GM12801 (cell line): ENCODE results near the gene GALNT18.

Experiments used
- TF ChIP-seq, protein P1 (sequence below): IDR thresholded peaks from one replicate; pipeline ENCODE4 v1.5.1; 2011; ENCODE audit warnings: control low read depth; ENCODE audit not compliant: insufficient read length; ENCODE audit errors: extremely low read depth

GALNT18 gene

DNA sequence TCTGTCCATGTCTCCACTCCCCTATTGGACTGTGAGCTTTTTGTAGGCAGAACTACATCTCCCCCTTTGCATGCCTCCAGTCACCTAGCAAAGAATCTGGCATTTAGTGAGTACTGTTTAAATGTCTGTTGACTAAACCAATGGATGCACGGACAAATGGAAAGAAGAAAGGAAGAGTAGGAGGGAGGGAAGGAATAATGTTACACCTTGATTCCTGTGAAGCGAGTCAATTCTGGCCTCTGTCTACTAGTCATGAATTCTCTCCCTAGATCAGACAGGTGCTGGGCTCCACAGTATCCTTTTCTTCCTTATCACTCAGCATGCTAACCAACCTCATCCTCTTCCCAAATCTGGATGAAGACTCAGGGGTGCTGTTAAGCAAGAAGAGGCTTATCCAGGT, 33.6 kb downstream of the GALNT18 start:
- TF ChIP-seq, protein P1, sequence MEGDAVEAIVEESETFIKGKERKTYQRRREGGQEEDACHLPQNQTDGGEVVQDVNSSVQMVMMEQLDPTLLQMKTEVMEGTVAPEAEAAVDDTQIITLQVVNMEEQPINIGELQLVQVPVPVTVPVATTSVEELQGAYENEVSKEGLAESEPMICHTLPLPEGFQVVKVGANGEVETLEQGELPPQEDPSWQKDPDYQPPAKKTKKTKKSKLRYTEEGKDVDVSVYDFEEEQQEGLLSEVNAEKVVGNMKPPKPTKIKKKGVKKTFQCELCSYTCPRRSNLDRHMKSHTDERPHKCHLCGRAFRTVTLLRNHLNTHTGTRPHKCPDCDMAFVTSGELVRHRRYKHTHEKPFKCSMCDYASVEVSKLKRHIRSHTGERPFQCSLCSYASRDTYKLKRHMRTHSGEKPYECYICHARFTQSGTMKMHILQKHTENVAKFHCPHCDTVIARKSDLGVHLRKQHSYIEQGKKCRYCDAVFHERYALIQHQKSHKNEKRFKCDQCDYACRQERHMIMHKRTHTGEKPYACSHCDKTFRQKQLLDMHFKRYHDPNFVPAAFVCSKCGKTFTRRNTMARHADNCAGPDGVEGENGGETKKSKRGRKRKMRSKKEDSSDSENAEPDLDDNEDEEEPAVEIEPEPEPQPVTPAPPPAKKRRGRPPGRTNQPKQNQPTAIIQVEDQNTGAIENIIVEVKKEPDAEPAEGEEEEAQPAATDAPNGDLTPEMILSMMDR: no peak

DNA sequence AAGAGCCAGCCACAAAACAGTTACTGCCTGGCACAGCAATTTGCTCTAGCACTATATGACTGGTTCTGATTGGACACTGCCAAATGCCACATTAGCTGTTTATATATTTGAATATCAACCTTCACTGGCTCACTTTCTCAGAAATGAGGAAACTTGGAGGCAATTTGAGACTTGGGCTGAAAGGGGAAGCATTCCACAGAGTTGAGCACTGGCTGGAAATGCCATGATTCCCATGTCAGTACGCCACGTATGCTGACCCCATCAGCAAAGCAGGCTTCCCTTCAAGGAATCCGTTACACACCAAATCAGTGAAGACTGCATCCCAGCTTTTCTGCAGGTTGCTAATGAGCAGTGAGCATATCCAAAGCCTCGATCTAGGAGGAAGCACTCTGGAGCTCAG, 34.7 kb downstream of the GALNT18 start:
- TF ChIP-seq, protein P1: no peak

DNA sequence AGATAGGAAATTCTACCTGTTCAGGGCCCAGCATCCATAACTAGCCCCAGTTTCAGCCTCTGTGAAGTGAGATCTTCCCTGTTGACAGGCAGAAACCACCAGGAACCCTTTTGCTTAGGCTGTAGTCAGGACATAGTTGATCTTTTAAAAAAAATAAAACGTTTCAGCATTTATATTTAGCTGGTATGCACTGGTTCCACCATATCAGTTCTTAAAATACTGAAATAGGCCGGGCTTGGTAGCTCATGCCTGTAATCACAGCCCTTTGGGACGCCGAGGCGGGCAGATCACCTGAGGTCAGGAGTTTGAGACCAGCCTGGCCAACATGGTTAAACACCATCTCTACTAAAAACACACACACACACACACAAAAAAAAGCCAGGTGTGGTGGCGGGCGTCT, 35.3 kb downstream of the GALNT18 start:
- TF ChIP-seq, protein P1: no peak

DNA sequence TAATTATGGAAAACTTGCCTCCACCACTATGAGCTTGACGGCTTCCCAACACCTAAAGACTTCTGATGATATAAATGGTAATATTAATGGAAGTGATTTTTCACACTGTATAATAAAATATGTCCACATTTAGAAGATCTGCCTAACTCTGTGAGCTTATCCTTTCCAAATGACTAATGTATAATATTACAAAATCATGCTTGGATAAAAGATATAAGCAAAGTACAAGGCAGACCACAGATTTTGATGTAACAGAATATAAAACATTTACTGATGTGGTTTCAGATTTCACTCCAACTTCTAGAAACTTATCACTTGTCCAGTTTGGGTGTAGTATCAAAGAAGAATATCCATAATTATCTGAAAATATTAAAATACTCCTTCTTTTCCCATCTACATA, 36.9 kb downstream of the GALNT18 start:
- TF ChIP-seq, protein P1: no peak

DNA sequence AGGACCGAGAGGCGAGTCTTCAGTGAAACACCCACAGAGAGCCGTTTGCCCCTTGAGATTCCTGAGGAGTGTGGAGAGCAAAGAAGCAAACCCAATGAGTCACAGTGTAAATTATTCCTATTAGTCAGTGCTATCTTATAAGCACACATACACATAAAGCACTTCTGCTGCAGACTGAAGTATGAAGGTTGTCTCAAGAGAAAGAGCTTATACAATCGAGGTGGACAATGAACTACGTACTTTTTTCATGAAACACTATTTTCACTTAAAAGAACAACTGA, 37.3 kb downstream of the GALNT18 start:
- TF ChIP-seq, protein P1: no peak

DNA sequence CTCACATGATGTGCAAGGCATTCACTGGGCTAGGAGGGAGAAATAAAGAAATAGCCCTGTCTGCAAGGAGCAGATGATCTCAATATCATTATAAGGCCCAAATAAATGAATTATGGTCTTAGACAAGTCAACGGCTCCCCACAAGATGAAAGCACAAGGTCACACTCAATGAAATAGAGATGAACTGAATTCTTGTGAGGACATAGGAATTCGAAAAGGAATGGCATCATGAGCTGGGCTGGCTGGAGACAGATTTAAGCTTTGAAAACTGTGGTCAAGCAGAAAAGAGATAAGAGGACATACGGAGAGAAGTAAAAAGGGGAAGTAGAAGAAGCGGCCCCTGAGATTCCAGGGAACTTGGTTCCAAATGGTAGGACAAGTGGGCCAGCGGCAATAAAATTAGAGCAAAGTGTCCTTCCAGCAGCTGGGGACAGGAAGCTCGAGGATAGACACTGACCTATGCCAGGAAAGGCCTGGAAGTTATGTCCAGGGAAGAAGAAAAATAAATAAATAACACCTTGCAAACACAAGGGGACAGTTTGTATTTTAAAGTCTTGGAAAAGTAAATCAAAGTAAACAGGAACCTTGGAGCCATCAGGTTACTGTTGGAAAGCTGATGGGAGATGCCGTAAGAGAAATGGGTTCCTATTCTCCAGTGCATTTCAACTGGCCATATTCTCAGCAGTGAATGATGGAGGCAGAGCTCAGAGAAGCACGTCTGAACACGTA, 37.8 kb downstream of the GALNT18 start:
- TF ChIP-seq, protein P1: no peak

DNA sequence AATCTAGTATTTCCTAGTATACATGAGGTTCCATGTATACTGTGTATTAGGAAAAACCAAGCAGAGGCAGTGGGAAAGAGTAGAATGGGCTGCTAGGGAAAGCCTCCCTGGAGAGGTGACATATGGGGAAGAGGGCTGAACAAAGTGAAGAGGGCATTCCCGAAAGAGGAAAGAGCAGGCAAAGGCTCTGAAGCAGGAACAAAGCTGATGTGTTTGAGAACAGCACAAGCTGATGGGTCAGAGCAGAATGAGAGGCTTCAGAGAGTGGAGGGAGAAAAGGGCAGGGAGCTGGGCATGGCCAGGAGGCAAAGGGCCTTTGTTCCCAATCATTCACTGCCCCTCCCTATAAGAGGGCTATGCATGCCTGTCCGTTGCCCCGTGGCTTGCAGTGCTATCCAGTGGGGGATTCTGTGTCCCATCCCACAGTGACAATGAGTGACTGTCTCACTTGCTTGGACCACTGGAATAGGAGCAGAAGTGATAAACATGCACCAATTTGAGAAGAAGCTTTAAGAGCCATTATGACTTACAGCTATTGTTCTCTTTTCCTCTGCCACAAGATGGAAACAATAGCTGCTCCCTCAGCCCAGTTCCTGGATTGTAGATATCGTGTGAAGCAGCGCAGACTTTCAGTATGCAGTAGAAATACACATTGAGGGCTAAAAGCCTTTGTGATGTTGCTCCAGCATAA, 39.6 kb downstream of the GALNT18 start:
- TF ChIP-seq, protein P1: no peak
